GM19193 (cell line): ENCODE results near the gene ZBTB16.

Source experiments
- POLR2A ChIP-seq: IDR thresholded peaks from 4 replicates; pipeline ENCODE4 v1.6.1; 2011; ENCODE audit not compliant: insufficient read depth, insufficient read length; ENCODE audit errors: extremely low read depth

The ZBTB16 gene

DNA sequence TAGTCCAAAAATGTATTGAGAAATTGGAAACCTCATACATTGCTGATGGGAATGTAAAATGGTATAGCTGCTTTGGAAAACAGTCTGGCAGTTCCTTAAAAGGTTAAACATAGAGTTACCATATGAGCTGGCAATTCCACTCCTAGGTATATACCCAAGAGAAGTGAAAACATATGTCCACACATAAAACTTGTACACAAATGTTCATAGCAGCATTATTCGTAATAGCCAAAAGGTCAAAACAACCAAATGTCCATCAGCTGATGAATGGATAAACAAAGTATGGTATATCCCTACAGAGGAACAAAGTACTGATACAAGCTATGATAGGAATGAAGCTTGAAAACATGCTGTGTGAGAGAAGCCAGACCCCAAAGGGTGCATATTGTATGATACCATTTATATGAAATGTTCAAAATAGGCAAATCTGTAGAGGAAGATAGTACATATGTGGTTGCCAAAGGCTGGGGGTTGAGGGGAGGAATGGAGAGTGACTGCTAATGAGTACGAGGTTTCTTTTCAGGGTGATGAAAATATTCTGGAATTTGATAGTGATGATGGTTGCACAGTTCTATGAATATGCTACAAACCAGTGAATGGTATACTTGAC lies 85.8 kb downstream of the ZBTB16 start:
- no peak for TF ChIP-seq POLR2A

- no peak for TF ChIP-seq POLR2A
Measured at GRCh38 chr11:114147375-114148012, 88.0 kb downstream of the ZBTB16 start.

DNA sequence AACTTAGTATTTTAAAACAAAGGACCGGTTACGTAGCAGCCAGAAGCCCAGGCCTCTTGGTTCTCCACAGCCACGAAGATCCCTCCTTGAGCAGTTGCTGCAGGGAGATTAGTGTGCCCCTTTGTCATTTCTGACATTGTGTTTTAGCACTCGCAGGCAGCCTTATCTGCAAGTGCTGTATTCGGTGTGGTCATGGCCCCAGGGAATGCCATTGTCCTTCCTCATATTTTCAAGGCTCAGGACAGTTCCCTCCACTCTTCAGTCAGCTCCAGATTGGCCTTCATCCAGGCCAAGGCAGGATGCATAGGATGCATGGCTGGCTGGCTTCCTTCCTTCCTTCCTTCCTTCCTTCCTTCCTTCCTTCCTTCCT lies 88.5 kb downstream of the ZBTB16 start:
- no peak for TF ChIP-seq POLR2A

GRCh38 chr11:114149689-114150407 lies 90.3 kb downstream of the ZBTB16 start:
- no peak for TF ChIP-seq POLR2A

GRCh38 chr11:114150671-114151070 lies 91.2 kb downstream of the ZBTB16 start:
- no peak for TF ChIP-seq POLR2A

DNA sequence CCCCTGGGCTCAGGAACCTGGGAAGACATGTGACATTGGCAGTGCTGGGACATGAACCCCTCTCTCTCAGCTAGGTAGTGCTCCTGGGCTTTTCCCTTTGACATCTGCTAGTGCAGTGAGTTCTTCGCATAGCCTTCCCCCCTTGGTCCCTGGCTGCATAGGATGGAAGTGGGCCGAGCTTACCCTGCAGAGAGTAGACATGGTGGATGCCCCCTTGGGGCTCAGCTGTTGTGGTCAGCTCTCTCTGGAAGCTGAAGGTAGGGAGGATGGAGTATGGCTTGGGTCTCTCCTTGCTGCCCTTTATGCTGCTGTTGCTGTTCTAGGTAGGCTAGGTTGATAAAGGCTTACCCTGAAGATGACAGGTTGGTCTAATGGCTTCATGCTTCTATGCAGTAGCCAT lies 92.1 kb downstream of the ZBTB16 start:
- no peak for TF ChIP-seq POLR2A

DNA sequence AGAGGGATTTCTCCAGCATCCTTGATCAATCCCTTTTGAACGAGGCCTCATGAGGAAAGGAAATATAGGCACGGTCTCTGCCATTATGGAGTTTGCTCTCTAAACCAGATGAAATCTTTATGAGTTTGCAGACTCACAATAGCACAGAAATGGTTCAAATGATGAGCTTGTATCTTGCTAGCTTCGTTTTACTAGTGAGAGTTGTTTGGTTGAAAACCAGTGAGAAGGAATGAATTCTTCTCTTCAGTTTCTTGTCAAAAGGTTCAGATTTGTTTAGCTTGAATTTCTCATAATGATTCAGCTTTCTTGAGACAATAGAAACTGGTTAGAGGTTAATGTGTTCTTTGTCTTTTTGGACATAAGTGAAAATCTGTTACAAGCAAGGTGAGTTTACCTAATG lies 92.7 kb downstream of the ZBTB16 start:
- no peak for TF ChIP-seq POLR2A

DNA sequence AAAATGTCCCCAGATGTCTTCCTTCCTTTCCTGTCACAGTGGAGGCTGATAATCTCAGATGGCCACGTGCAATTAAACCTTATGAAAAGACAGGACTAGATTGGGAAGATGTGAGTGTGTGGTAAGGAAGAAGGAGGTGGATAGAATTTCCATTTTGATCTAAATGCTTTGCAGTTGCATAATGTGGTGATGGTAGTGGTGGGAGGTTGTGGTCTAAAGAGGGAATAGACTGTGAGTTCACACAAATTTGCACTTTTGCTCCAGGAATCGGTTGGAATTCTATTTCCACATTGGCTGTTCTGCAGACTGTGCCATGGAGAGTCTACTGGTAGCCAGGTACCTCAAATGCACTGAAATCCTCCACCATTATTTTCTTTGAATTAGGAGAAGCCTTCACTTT lies 93.3 kb downstream of the ZBTB16 start:
- no peak for TF ChIP-seq POLR2A

DNA sequence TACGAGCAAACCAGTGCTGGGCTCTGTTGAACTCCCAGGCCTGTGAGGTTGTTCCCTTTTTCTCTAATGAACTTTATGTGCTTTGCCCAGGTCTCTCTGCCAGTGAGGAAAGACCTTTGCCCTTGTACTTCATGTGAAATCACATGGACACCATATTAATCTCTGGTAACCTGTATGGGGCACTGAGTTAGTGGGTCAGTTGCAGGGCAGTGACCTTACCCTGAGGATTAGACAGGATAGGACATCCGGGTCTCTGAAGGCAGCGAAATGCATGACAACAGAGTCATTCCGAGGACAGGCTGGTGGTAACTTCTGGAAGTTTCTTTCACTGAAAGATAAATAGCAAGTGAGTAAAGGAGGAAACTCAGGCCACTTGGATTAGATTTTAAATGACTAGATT lies 93.7 kb downstream of the ZBTB16 start:
- no peak for TF ChIP-seq POLR2A

GRCh38 chr11:114154271-114155047 lies 94.9 kb downstream of the ZBTB16 start:
- TF ChIP-seq POLR2A, result no peak

- no peak for TF ChIP-seq POLR2A
Measured at GRCh38 chr11:114155116-114155515, 95.6 kb downstream of the ZBTB16 start.

- TF ChIP-seq POLR2A, result no peak
Measured at GRCh38 chr11:114156131-114156581, 96.6 kb downstream of the ZBTB16 start.

- no peak for TF ChIP-seq POLR2A
Measured at GRCh38 chr11:114156782-114157181, 97.3 kb downstream of the ZBTB16 start.

DNA sequence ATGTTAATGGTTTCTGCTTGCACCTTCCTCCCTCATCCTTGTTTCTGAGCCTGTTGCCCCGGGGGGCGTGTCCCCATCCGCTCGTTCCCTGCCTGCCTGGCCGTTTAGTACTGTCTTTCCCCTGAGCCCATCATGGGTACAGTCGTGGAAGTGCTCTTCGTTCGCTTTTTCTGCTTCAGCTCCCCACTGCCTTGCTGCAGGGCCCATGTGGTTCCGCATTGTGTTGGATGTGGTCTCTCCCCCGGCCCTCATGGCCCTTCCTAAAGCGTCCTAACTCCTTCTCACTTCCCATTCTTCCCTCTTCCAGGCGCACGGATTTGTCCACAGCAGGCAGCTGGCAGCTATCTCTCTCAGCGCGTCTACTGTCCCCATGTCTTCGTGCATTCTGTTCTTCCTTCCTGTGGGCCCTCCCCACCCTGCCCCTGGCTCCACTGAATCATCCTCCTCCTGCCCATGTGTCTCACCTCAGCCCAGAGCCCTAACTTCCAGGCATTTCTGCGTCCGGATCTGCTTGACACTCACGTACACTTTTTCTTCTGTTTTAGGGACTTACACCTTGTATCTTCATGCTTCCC lies 98.1 kb downstream of the ZBTB16 start:
- no peak for TF ChIP-seq POLR2A

GRCh38 chr11:114158421-114158820 lies 98.9 kb downstream of the ZBTB16 start:
- no peak for TF ChIP-seq POLR2A
